Activated CD4-positive, alpha-beta T cell treated with anti-CD3 and anti-CD28 coated beads, Interleukin-10, Interleukin-2, amounts not matched to agents 100 ng/mL and 50 ng/mL, durations not matched to agents 16 hours and 8 hours (primary cell): Measurements from ENCODE around the gene TSPEAR.
A peak's percentile ranks its signal among the peaks of the same experiment; 100 is the strongest.
"Not testable (repeated sequence)": the region's sequence is repeated elsewhere in the genome, so short reads cannot be mapped to it uniquely, and the experiment has no call there.

ENCODE experiments used
- DNase-seq: peaks from one replicate; pipeline ENCODE4 v3.0.0-alpha.2; 2020

Gene TSPEAR

DNA sequence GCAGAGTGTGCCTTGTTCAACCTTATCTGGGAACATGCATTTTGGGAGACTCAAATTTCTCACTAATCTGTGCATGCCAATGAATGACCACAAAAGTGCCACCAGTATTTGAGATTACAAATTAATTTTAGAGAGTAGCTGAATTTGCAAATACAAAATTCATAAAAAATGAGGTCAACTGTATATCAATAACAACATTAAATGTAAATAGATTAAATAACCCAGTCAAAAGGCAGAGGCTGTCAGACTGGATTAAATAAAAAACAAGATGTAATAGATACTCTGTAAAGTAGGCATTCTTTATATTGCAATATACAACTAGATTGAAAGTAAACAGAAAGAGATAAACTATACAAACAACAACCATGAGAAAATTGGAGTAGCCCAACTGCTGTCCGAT lies 147.3 kb downstream of the TSPEAR start:
- DNase-seq = no peak

DNA sequence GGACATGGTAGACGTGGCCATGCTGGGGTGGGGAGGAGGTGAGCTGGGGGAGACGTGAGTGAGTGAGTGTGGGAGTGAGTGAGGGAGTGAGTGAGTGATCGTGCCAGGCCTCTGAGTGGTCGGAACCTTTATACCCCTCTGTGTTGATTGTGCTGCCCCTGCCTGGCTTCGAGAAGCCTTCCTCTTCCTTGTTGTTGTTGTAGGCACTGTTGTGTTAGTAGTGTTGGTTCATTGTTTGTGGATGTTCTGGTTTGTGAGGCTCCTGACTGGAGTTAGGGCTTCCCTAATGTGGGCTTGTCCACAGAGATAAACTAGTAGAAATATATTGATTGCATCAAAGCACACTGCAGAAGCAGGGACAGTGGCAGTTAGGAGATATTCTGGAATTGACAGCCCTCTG lies 152.7 kb downstream of the TSPEAR start, which contains the start of gene KRTAP10-3:
KRTAP10-3 (minus strand) TSS at position 101 of the 400 bp plus-strand sequence; CDS start at position 21, 80 bp downstream.
- no peak for DNase-seq

DNA sequence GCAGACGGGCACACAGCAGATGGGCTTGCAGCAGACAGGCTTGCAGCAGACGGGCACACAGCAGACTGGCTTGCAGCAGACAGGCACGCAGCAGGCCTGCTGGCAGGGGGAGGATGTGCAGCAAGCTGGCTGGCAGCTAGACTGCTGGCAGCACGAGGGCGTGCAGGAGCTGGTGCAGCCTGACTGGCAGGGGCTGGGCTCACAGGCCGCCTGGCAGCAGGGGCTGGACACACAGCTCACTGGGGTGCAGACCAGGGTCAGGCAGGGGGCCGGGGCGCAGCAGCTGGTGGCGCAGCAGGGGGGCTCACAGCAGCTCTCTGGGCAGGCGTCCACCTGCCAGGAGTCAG lies 153.1 kb downstream of the TSPEAR start:
- DNase-seq = not testable (repeated sequence)

DNA sequence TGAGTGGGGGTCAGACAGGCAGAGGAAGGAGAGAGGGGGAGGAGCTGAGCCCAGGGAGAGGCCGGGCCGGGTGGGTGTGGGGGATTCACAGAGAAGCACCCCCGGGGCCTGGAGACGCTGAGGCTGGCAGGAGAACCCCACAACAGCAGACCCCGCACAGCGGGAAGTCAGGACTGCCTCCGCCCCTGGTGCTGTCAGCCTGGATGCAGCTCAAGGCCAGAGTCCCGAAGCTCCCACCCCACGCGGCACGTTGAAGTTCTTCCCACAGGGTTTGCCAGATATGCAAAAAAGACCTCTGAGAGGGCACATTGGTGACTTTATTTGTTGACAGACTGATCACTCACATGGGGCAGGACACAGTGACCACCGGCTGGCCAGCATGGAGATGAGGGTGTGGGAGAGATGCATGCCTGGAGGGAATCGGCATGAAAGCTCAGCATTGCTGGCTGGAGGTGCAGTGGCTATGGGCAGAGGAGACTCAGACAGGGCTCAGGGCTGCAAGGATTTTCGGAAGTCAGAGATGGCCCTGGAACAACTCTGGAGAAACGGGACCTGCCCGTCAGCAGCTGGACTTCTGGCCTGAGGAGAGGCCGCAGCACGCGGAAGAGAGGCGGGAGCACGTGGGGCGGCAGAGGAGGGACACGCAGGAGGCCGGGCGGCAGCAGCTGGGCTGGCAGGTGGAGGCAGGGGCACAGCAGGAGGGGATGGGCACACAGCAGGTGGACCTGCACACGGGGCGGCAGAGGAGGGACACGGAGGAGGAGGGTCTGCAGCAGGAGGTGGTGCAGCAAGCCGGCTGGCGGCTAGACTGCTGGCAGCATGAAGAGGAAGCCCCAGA lies 153.7 kb downstream of the TSPEAR start:
- no peak for DNase-seq

DNA sequence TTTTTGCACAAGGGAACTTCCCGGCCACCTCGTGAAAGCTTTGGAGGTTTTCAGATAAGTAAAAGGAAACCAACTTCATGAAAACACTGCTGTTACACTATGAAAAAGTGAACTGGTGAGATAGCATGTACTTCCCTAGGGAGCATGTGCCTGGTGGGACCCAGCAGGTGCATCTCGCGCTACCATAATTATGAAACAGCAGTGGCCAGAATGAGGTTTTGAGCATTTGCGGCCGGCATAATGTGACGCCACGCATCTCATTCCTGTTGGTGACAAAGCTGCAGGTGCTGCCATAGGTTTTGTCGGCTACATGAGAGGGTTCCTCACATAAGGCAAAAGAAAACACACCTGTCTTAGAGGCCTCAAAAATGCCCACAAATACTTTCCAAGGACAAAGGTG lies 154.5 kb downstream of the TSPEAR start:
- DNase-seq = no peak

DNA sequence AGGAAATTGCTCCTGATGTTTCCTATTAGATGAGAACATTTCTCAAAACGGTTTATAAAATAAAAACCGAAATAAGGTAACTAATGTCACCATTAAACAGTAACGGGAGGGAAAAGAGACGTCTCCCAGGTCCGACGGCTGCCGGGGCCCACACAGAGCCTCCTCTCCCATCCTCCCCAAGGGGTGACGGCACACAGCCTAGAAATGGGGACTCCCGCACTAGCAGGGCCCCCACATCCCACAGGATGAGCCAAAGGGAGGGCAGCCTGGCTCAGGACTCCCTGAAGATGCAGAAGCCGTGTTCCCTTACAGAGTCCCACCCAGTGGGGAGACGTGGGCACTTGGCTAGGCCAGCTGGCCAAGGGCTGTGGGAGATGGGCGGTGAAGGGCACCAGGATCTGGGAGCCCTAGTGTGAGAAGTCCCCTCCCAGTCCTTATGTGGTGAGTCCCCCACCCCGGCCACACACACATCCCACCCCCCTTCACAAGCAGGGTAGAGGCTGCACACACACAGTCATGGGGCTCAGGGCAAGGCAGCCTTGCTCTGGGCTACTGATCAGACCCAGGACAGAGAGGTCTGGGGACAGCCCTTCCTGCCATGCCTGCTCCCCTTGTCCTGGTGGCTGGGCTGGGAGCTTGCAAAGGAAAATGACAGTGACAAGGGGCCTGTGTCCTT lies 156.0 kb downstream of the TSPEAR start:
- DNase-seq = no peak

DNA sequence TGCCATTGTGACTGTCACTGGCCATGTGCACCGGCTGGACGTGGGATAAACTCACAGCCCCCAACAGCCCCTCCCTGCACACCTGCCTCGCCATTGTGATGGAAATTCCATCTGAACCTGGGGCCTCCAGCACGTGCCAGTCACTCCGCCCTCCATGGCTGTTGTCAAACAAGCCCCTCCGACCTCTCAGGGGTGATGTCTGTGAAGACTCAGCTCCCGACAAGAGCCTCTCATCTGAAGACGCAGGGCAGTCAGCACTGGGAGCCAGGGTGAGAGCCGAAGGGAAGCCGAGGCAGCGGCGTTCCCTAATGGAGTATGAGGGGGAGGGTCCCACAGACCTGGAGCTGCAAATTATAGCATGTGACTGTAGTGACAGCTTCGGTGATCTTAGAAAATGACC lies 158.7 kb downstream of the TSPEAR start:
- DNase-seq = no peak

DNA sequence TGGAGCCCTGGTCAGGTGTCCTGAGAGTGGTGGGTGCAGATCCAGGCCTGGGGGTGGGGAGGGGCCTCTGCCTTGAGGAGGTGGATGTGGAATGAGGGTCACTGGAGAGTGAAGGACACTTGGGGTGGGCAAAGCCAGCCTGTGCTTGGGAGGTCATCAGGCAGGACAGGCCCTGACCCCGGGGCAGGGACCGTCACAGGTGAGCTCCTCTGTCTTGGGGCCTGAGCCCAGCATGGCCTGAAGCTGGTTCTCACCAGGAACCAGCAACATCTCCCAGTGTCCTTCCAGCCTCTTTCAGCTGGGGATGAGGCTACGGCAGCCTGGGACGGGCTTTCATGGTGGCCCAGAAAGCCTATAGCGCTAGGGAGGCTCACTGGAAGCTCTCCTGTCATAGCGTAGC lies 159.2 kb downstream of the TSPEAR start:
- DNase-seq = no peak

DNA sequence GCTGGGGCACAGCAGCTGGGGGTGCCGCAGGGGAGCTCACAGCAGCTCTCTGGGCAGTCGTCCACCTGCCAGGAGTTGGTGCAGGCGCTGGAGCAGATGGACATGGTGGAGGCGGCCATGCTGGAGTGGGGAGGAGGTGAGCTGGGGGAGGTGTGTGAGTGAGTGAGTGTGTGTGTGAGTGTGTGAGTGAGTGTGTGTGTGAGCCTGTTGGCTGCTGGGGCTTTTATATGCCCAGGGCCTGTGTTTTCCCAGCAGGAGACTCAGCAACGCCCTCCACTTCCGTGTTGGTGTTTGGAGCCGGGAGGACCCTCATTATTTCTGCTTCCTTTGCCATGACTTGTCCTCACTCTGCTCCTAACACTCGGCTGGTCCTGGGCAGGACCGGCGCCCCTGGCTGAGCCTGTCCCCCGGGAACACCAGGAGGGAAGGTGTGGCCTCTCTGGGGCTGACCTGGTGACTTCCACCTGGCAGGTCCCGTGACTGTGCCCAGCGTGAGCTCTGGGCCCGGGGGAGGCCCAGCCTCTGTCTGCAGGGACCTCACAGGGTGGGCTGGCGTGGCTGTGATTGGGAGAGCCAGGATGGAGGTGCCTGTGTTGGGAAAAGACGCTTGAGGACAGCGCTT lies 159.9 kb downstream of the TSPEAR start, which contains the start of gene KRTAP10-2:
KRTAP10-2 (minus strand) TSS at position 166 of the 622 bp plus-strand sequence; CDS start at position 119, 47 bp downstream.
- no peak for DNase-seq

DNA sequence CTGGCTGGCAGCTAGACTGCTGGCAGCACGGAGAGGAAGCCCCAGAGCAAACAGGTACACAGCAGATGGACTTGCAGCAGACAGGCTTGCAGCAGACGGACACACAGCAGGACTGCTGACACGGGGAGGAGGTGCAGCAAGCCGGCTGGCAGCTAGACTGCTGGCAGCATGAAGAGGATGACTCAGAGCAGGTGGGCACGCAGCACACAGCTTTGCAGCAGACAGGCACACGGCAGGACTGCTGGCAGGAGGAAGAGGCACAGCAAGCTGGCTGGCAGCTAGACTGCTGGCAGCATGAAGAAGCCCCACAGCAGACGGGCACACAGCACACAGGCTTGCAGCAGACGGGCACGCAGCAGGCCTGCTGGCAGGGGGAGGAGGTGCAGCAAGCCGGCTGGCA lies 160.6 kb downstream of the TSPEAR start:
- no peak for DNase-seq

DNA sequence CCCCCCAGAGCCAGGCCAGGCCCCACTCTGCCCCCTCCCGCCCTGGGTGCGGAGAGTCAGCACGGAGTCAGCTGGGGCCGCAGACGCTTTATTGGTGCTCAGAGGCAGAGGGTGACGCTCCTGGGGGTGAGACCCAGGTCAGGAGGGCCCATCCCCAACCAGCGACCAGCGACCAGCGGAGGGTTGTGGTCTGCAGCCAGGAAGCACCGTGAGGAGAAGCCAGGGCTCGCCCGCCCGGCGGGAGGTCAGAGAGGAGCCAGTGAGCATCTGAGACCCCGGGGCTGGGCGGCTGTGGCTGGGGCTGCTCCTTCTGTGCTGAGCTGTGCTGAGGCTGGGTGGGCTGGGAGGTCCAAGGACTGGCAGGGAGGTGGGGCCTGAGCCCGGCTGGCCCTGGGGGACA lies 161.1 kb downstream of the TSPEAR start:
- DNase-seq = not testable (repeated sequence)

DNA sequence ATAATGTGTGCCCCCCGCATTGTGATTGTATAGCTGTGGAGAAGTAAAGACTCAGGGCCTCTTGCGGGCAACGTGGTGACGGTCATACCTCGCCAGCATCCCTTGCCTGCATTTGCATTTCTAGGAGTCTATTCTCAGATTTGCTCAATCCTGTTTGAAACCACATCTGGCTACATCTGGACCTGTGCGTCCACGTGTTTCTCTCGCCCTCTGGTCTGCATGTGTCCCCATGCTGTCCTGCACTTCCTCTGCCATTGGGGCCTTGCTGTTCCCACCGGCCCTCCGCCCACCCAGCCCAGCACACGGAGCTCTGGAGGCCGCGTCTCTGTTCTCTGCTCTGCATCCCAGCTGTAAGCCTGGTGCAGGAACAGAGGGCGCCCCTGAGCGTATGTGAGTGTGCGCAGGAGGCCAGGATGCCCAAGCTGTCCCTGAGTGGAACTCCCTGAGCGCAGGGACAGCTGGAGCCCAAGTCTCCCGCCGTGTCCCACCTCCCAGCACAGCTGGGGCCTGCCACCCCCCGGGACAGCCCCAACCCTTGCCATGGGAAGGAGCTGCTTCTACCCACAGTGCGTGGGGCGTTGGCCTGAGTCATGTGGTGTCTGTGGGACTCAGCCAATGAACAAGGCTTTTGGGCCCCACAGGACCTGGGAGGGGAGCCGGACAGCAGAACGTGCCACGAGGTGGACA lies 161.7 kb downstream of the TSPEAR start:
- no peak for DNase-seq

DNA sequence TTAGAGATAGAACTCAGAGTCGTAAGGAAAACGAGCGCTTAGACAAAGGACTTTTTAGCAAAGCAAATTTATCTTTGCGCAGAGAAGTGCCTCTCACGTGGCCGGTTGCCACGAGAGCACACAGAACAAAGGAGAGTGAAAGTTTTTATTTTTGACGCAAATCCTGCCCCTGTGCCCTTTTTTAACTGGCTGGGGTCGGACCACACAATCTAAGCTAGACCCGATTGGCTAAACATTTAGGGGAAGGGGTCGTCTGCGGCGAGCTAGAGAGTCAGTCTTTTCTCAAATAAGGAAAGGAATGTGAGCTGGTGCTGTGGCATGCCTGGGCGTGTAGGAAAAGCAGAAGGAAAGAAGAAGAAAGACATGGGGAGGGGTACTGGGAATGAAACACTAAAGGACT lies 162.4 kb downstream of the TSPEAR start:
- DNase-seq = no peak

DNA sequence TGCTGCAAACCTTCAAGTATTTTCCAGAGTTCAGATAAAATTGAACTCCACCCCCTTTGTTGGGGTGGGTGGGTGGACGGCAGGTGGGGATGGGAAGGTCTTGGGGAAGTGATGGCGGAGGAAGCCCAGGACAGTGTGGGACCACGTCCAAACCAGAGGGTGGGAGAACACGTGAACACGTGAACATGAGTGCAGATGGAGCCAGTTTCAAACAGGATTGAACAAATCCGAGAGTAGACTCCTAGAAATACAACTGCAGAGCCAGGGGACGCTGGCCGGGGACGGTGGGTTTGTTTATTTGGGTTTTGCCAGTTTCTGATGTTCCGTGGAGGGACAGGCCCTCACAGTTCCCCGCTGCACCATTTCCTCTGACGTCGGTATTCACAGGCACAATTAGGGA lies 163.0 kb downstream of the TSPEAR start:
- no peak for DNase-seq

DNA sequence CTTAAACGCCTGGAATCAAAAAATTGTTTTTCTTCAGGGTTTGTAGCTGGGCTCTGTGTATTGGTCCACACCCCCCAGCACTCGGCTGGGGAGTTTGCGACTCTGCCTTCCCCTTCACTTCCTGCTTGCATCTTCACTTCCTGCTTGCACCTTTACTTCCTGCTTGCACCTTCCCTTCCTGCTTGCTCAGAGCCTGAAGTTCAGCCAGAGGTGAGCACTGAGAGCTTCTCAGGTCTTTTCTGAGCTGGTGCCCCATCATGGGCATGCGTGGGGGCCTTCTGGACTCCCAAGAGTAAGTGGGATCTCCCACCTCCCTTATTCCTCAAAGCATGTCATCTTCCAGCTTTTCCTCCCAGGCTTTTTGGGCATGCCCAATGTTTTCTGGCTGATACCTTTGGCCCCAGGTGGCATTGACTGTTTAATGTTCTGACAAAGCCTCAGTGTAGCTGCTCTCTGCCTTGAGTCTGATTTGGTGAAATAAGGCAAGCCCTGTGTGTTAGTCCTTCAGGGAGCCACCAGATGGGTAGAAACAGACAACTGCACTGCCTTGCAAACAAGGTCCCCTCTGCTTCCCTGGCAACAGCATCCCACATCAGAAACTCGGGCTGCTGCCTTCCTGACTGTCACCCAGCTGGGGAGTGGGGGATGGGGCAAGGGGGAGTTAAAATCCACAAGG lies 163.6 kb downstream of the TSPEAR start:
- DNase-seq = peak; percentile 9

DNA sequence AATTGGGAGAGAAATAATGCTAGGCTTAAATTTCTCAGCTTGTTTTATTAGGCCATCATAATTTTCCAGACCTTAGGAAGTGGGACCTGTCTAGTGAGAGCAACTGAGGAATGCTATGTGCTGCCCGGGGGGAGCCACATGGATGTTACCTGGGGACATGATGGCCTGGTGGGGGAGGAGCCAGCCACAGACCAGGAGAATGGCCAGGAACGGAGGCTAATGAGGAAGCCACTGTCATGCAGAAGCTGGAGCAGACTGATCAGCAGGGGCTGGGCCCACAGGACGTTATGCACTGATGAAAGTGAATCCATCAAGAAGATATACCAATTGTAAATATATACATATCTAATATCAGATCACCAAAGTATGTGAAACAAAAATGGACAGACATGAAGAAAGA lies 166.8 kb downstream of the TSPEAR start:
- DNase-seq = no peak

DNA sequence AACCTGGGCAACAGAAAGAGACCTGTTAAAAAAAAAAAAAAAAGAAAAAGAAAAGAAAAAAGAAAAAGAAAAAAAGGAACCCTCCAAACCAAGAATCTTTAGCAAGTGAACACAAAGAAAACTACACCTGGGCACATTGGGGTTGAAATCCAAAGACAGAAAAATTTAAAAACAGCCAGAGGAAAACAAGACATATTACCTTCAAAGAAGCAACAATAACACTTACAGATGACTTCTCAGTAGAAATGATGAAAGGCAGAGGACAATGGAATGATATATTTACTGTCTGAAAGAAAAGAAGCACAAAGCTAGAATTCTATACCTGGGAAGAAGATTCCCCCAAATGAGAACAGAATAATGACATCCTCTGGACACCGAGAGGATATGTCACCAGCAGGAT lies 168.7 kb downstream of the TSPEAR start:
- DNase-seq = no peak

DNA sequence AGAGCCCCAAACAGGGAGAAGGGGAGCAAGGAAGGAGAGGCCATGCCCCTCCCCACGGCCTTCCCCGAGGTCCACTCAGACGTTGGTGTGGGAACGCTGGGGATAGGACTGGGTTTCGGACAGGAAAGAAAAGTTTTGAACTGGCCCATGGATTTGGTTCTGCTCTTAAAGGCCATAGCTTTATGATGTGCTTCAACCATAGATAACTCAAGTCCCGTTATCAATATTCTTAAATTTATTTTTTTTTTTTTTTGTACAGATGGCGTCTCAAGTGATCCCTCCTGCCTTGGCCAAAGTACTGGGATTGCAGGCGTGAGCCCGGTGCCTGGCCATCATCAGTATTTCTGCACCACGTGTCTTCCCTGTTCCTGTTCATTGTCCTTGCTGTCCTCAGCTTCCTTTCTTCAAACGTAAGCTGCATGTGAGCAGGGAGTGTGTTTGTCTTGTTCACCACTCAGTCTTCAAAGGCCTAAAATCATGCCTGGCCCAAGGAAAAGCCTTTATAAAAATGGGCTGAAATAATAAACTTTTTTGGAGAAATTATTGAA lies 170.6 kb downstream of the TSPEAR start:
- DNase-seq = no peak

DNA sequence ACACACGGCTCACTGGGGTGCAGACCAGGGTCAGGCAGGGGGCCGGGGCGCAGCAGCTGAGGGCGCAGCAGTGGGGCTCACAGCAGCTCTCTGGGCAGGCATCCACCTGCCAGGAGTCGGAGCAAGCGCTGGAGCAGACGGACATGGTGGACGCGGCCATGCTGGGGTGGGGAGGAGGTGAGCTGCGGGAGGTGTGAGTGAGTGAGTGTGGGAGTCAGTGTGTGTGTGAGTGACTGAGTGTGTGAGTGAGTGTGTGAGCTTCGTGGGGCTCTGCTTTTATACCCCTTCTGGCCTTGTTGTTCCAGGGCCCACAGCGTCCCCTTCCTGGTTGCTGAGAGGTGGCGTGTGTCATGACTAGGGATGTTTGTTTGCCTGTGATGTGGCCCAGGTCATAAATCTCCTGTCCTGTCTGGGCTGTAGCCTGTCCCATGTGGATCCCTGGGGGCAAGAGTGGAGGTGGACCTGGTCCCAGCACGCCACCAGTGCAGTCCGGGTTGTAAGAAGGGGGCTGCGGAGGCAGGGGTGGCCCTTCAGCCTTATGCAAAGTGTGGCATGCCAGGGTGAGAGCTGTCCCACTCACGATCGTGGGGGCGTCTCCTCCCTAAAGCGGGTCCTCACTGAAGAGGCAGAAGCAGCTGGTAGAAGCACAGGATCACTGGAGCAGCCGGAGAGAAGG lies 171.2 kb downstream of the TSPEAR start, which contains the start of gene KRTAP10-1:
KRTAP10-1 (minus strand) TSS at position 205 of the 676 bp plus-strand sequence; CDS start at position 160, 45 bp downstream.
- DNase-seq = no peak

DNA sequence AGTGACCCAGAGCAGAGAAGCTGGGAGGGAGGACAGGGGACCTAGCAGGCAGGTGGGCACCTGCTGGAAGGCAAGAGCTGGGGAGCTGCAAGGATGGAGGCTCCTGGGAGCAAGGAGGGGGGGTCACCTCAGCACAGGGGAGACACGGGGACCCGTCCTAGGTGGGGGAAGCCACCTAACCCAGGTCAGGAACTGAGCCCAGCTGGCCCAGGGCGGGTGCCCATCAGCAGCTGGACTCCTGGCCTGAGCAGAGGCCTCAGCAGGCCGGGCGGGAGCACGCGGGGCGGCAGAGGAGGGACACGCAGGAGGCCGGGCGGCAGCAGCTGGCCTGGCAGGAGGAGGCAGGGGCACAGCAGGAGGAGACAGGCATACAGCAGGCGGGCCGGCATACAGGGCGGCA lies 172.3 kb downstream of the TSPEAR start:
- no peak for DNase-seq
